NCI-H2227 (cell line): ENCODE results near the gene CTNND2.
"Not testable (repeated sequence)": the region's sequence is repeated elsewhere in the genome, so short reads cannot be mapped to it uniquely, and the experiment has no call there.

ENCODE experiments used
- DNase-seq: peaks from one replicate; lab custom pipeline; 2025; ENCODE audit not compliant: unreplicated experiment; lab: John Stamatoyannopoulos, UW

CTNND2 gene

DNA sequence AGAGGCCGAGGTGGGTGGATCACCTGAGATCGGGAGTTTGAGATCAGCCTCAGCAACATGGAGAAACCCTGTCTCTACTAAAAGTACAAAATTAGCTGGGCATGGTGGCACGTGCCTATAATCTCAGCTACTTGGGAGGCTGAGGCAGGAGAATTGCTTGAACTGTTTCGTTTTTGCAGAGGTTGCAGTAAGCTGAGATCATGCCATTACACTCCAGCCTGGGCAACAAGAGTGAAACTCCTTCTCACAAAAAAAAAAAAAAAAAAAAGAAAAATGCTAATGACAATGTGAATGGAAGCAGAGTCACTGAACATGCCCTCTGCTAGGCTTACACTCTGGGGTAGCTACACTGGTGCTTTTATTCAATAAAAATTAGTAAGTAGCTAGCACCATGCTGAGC lies 899.7 kb downstream of the CTNND2 start:
- DNase-seq, result not testable (repeated sequence)

DNA sequence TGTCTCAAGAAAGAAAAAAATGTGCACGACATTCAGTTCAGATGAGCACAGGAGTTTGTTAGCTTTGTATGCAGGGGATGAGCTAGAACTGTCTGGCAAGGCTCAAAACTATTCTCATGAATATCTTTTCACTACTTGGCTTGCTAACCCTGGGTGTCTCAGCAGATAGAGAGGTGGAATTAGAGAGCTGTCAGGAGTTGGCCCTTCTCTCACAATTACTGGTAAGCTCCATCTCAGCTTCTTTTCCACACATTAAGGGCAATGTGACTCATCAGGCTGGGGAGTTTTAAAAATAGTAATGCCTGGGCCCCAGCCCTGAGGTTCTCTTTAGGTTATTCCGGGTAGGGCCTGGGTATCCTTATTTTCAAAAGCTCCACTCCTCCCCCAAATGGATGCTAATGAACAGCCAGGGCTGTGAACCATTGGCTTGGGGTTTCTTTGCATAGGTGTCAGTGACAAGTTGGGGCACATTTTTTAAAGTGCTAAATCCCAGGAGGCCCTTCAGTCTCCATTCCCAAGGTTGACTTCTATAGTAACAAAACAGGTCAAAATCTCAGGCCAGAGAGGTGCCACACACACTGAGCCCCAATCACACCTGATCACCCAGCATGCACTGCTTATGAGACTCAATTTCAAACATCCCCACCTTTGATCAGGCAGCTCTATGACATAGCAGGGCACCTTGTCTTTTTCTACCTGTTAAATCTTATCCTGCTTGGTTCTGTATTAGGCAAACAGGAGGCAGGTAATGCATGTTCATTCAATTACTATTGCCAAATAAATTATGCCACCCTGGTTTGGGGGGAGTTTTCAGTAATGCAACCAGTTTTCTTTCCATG lies 903.5 kb downstream of the CTNND2 start:
- DNase-seq, result no peak

- DNase-seq, result no peak
Measured at GRCh38 chr5:10999714-11000113, 904.5 kb downstream of the CTNND2 start.

DNA sequence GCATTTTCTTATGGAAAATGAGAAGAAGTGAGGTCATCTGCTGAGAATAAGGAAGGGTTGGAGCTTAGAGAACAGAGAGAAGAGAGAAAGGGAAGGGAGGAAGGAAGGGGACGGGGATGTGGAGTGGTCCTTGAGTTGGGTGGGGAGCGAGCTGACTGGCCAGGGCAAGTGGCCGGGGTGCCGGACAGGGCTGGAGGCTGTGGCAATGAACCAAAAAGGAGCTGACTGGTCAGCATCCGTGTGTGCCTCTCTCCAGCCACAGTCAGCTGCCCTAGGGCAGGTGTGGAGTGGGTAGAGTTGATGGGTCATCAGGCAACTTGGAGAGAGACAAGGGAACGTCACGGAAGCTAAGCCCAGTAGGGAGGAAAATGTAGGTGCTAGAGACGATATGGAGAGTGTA lies 908.4 kb downstream of the CTNND2 start:
- no peak for DNase-seq

- no peak for DNase-seq
Measured at GRCh38 chr5:10994091-10994986, 909.9 kb downstream of the CTNND2 start.

DNA sequence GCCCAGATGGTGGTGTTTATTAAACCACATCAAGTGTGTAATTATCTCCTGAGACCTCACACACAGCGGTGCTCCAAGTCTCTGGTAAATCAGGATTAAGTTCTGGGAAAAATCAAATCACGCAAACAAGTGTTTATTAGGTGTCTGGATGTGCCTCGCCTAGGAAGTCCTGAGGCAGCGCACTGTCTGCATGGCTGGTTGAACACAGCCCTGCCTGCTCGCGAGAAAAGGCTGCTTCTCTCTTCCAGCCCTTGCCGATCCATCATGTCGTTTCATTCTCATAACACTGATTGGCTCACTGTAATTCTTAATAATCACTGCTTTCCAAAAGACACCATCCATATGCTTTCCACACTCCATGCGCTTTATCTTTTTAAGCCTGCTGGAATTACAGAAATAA lies 913.6 kb downstream of the CTNND2 start:
- DNase-seq, result peak; percentile 19

GRCh38 chr5:10989577-10990263 lies 914.5 kb downstream of the CTNND2 start:
- DNase-seq, result no peak

DNA sequence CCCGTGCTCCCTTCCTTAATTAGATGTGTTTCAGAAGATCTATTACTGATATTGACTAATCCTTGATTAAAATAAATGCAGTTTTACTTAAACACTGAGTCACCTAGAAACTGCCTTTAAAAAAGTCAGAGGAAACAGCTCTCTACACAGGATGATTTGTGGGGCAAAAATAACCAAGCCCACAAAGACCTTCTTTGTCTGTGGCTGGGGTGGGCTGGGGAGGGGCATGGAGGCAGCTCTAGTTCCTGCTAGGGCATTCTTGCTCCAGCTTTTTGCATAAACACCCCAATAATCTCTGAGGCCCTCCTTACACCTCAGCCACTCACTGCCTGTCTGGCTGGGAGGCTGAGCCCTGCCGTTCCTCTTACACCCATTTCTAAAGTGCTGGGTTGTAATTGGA lies 915.6 kb downstream of the CTNND2 start:
- no peak for DNase-seq

DNA sequence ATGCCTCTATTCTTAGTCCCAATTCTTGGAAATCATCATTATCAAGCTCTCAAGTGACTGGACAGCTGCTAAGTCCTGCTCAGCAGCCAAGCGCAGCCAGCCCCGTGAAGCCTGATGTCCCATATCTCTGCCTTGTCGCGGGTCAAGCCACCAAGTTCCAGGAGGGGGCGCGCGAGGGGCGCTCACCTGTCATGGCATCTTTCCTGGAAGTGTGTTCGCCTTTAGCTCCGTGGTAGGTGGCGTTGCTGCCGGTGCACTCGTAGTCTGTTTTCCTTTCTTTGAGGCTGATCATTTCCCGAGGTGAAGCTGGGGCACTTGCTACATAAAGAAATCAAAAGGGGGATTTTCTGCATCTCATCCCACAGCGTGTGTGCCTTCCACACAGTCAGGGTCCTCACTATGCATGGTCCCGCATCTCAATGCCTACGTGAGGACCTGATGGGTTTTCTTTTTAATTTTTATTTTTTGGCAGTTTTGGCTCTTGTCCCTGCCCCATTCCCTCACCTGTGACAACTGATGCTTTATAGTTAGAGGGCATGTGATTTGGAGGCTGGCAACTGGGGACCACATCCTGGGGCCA lies 916.2 kb downstream of the CTNND2 start:
- DNase-seq, result peak; percentile 56

DNA sequence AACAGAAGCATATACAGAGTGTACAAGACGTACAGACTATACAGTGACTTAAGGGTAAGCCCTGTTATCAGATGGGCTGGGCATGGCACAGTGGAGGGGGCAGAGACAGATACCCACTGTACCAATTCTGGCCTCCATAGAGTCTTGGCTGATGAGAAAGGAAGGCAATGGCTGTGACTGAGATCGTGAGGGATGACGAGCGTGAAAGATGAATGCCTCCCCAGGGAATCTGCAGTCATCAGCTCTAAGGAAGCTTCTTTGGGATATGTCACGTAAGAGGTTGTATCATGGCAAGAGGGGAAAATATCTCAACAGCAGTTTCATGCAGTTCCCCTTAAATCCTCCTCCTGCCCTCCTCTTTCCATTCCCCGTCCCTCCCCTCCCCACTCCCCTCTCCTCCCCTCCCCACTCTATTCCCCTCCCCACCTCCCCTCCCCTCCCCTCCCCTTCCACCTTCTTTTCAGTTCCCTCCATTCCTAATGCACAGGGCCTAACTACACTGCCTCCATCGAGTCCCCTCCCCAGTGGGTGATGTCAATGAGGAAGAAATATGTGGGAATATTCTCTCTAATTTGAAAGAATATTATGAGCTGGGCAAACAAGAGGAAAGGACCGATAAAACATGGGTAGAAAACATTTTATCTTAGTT lies 916.8 kb downstream of the CTNND2 start:
- DNase-seq, result no peak

GRCh38 chr5:10985721-10986110 lies 918.5 kb downstream of the CTNND2 start:
- DNase-seq, result no peak

- DNase-seq, result no peak
Measured at GRCh38 chr5:10985091-10985720, 919.0 kb downstream of the CTNND2 start.

DNA sequence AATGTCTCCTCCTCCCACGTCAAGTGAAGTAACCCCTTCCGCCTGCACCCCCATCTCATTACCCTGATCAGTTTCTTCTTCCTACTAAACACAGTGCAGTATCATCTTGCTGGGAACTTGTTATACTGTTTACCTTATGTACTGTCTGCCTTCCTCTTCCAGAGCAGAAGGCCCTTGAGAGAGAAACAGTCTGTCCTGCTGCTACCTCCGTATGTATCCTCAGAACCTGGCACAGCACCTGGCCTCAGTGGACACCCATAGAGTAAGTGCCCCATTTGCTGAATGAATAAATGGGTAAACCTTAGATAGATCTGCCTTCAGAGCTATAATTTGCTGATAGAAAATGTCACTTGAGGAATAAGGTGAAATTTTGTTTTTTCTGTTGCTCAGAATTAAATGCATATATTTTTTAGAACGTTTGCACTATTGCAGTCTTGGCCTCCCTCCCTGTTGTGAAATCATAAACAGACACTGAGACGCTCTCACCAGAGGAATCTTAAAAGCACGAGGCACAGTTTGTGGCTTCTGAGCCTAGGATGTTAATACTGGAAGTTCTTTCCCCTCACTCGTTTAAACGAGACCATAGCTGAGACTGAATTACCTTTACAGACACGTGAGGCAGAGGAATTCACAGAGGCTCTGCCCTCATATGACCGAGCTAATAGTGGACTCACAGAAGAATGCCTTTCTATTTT lies 920.1 kb downstream of the CTNND2 start:
- DNase-seq, result no peak

GRCh38 chr5:10982626-10983025 lies 921.6 kb downstream of the CTNND2 start:
- DNase-seq, result no peak

DNA sequence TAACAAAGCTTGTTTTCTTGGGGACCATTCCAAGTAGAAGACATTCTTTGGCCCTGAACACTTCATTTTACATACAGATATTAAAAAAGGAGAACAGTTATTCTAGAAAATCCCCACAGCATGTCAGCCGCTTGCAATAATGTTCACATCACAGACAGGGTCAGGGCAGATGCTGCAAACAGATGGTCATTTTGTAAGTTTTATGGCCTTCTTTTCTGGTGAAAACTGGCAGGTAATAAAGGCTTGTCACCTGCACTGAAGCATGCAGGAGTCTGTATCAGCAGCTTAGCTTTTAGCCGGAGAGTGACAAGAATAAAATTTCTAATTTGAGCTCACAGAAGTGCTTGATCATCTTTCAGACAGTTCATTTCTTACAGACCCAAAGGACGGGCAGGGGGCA lies 922.3 kb downstream of the CTNND2 start:
- no peak for DNase-seq

GRCh38 chr5:10977011-10977410 lies 927.2 kb downstream of the CTNND2 start:
- DNase-seq, result no peak

DNA sequence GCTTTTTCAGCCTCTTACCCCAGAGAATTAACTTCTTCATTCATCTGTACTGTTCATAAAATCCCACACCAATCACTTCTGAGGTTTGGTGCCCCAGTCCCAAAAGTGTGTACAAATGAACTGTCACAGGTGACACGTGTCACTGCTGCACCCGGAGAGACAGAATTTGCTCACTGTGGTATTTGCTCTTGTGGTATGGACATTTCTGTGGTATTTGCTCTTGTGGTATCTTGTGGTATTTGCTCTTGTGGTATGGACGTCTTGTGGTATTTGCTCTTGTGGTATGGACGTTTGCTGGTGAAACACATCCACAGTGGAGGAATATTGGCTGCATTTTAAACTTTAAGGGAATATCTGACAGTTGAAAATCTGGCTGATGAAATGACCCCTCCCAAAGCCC lies 928.3 kb downstream of the CTNND2 start:
- no peak for DNase-seq

- DNase-seq, result no peak
Measured at GRCh38 chr5:10974850-10975249, 929.4 kb downstream of the CTNND2 start.

GRCh38 chr5:10973316-10973715 lies 930.9 kb downstream of the CTNND2 start:
- DNase-seq, result no peak
